GM23338 (cell line): ENCODE data around the gene AQP3. TPM values are rescaled to one million over a fixed set of nuclear protein-coding genes. Genes with fewer than 3 reads are reported as not detected.
A peak's percentile ranks its signal among the peaks of the same experiment; 100 is the strongest.

Experiments used
- ATAC-seq: fragments of 200-7000 bp; cut with Tn5 transposase; 3 replicates; pipeline ENCODE4 v1.9.1; 2020
- DNase-seq: peaks from one replicate; pipeline ENCODE4 v3.0.0-alpha.2; 2015; ENCODE audit warnings: low spot score
- H2AFZ ChIP-seq: fragments of 200-600 bp; sonication (generic); 2 replicates; pipeline ENCODE4 v1.8.0; 2016; ENCODE audit warnings: antibody characterized with exemption, mild to moderate bottlenecking, moderate library complexity
- H3F3A ChIP-seq: fragments of 200-600 bp; sonication (generic); replicated peaks from 2 replicates; pipeline ENCODE4 v1.8.0; 2017; ENCODE audit warnings: antibody characterized with exemption, mixed run types, low read depth
- H3K27ac ChIP-seq: fragments of 200-600 bp; sonication (generic); 2 replicates; pipeline ENCODE4 v1.6.1; 2016; ENCODE audit warnings: low read depth
- H3K27me3 ChIP-seq: fragments of 200-600 bp; sonication (generic); 2 replicates; pipeline ENCODE4 v1.8.0; 2016; ENCODE audit warnings: mild to moderate bottlenecking, mixed run types, moderate library complexity; ENCODE audit not compliant: insufficient read depth
- H3K36me3 ChIP-seq: fragments of 200-600 bp; sonication (generic); 2 replicates; pipeline ENCODE4 v1.8.0; 2016; ENCODE audit warnings: mild to moderate bottlenecking; ENCODE audit not compliant: insufficient read depth
- H3K4me1 ChIP-seq: fragments of 200-600 bp; sonication (generic); 2 replicates; pipeline ENCODE4 v1.8.0; 2016; ENCODE audit warnings: mild to moderate bottlenecking, moderate library complexity; ENCODE audit not compliant: insufficient read depth
- H3K4me2 ChIP-seq: fragments of 200-600 bp; sonication (generic); 2 replicates; pipeline ENCODE4 v1.7.1; 2017; ENCODE audit warnings: mixed run types
- H3K4me3 ChIP-seq: fragments of 200-600 bp; sonication (generic); 2 replicates; pipeline ENCODE4 v1.6.1; 2016; ENCODE audit warnings: mixed run types
- H3K79me2 ChIP-seq: fragments of 200-600 bp; sonication (generic); replicated peaks from 2 replicates; pipeline ENCODE4 v1.8.0; 2017; ENCODE audit warnings: mild to moderate bottlenecking; ENCODE audit not compliant: insufficient read depth
- H3K9me2 ChIP-seq: fragments of 200-600 bp; sonication (generic); 2 replicates; pipeline ENCODE4 v1.8.0; 2017; ENCODE audit not compliant: insufficient read depth
- H4K20me1 ChIP-seq: fragments of 200-600 bp; sonication (generic); replicated peaks from 2 replicates; pipeline ENCODE4 v1.8.0; 2017; ENCODE audit warnings: mild to moderate bottlenecking; ENCODE audit not compliant: insufficient read depth
- H3K27ac Mint-ChIP-seq: 2 replicates; pipeline ENCODE4 v1.8.0; 2020; ENCODE audit warnings: inconsistent platforms, mild to moderate bottlenecking, moderate library complexity, mixed read lengths
- H3K27me3 Mint-ChIP-seq: 3 replicates; pipeline ENCODE4 v1.8.0; 2022; ENCODE audit warnings: low read depth, mild to moderate bottlenecking, moderate library complexity, mixed read lengths, inconsistent platforms; ENCODE audit not compliant: insufficient read depth, poor library complexity
- H3K36me3 Mint-ChIP-seq: 3 replicates; pipeline ENCODE4 v1.8.0; 2021; ENCODE audit warnings: low read depth, mild to moderate bottlenecking, inconsistent platforms, moderate library complexity, mixed read lengths
- H3K4me1 Mint-ChIP-seq: 3 replicates; pipeline ENCODE4 v1.8.0; 2020; ENCODE audit warnings: mild to moderate bottlenecking, inconsistent platforms, mixed read lengths
- H3K4me3 Mint-ChIP-seq: 3 replicates; pipeline ENCODE4 v1.8.0; 2021; ENCODE audit warnings: moderate library complexity, mild to moderate bottlenecking, inconsistent platforms, mixed read lengths
- H3K9me3 Mint-ChIP-seq: 3 replicates; pipeline ENCODE4 v1.8.0; 2020; ENCODE audit warnings: moderate library complexity, mild to moderate bottlenecking, inconsistent platforms, mixed read lengths
- CREB1 ChIP-seq: fragments of 250-450 bp; sonication (Bioruptor Pico); IDR thresholded peaks from 2 replicates; pipeline ENCODE4 v1.5.0; 2020; ENCODE audit warnings: low read depth, mild to moderate bottlenecking, moderate library complexity
- CTCF ChIP-seq, 2 experiments: fragments of 200-600 bp in 1 of 2; sonication (generic) in 1 of 2; conservative IDR thresholded peaks; 2 replicates each; pipeline versions ENCODE4 v1.5.1 to v1.6.1; 2016 to 2017; ENCODE audit warnings: antibody characterized with exemption in 2 of 2, low read depth in 2 of 2, mild to moderate bottlenecking in 2 of 2, moderate library complexity in 1 of 2
- EZH2 ChIP-seq: fragments of 200-600 bp; sonication (generic); IDR thresholded peaks from one replicate; pipeline ENCODE4 v1.8.0; 2017; ENCODE audit warnings: antibody characterized with exemption, mild to moderate bottlenecking, low read depth; ENCODE audit not compliant: unreplicated experiment
- EZH2phosphoT487 ChIP-seq: fragments of 200-600 bp; sonication (generic); IDR thresholded peaks from one replicate; pipeline ENCODE4 v1.8.1; 2018; ENCODE audit warnings: antibody characterized with exemption; ENCODE audit not compliant: unreplicated experiment
- JUNB ChIP-seq: IDR thresholded peaks from one replicate; pipeline ENCODE4 v1.6.1; 2016; ENCODE audit warnings: antibody characterized with exemption; ENCODE audit not compliant: unreplicated experiment
- NANOG ChIP-seq: IDR thresholded peaks from 2 replicates; pipeline ENCODE4 v1.6.1; 2016; ENCODE audit warnings: antibody characterized with exemption, borderline replicate concordance
- POLR2AphosphoS5 ChIP-seq: IDR thresholded peaks from 2 replicates; pipeline ENCODE4 v1.6.1; 2016; ENCODE audit warnings: antibody characterized with exemption, low read depth
- STAT1 ChIP-seq: IDR thresholded peaks from one replicate; pipeline ENCODE4 v1.6.1; 2016; ENCODE audit warnings: antibody characterized with exemption; ENCODE audit not compliant: unreplicated experiment
- ZNF114 ChIP-seq: fragments of 250-450 bp; sonication (Bioruptor Pico); IDR thresholded peaks from 2 replicates; pipeline ENCODE4 v1.5.0; 2020; ENCODE audit warnings: mild to moderate bottlenecking, moderate library complexity
- ZNF331 ChIP-seq: fragments of 250-450 bp; sonication (Bioruptor Pico); IDR thresholded peaks from 2 replicates; pipeline ENCODE4 v1.5.0; 2020; ENCODE audit warnings: low read depth, mild to moderate bottlenecking, moderate library complexity
- polyA plus RNA-seq: library from polyadenylated mRNA; unstranded; fragments of >200 nt; fragmentation: Nextera tagmentation; extraction: Ambion mirVana; gene quantifications from 2 replicates; pipeline ENCODE4 v1.2.1, GENCODE V29; 2016
- total RNA-seq: library from RNA; depleted of rRNA; stranded (reverse); fragments of >200 nt; shearing (Covaris generic); gene quantifications from 2 replicates; pipeline ENCODE4 v1.2.3, GENCODE V29; 2014
- TF ChIP-seq, protein P1 (sequence below): IDR thresholded peaks from 2 replicates; pipeline ENCODE4 v1.6.1; 2016; ENCODE audit warnings: antibody characterized with exemption
- TF ChIP-seq, protein P2 (sequence below): fragments of 250-450 bp; sonication (Bioruptor Pico); IDR thresholded peaks from 2 replicates; pipeline ENCODE4 v1.5.0; 2020; ENCODE audit warnings: mild to moderate bottlenecking, moderate library complexity
- TF ChIP-seq, protein P3 (sequence below): IDR thresholded peaks from one replicate; pipeline ENCODE4 v1.6.1; 2018; ENCODE audit warnings: antibody characterized with exemption; ENCODE audit not compliant: unreplicated experiment

AQP3 gene
- total and polyA plus RNA-seq, 2 experiments from 2014 or later: 1.4 to 3.5 TPM

DNA sequence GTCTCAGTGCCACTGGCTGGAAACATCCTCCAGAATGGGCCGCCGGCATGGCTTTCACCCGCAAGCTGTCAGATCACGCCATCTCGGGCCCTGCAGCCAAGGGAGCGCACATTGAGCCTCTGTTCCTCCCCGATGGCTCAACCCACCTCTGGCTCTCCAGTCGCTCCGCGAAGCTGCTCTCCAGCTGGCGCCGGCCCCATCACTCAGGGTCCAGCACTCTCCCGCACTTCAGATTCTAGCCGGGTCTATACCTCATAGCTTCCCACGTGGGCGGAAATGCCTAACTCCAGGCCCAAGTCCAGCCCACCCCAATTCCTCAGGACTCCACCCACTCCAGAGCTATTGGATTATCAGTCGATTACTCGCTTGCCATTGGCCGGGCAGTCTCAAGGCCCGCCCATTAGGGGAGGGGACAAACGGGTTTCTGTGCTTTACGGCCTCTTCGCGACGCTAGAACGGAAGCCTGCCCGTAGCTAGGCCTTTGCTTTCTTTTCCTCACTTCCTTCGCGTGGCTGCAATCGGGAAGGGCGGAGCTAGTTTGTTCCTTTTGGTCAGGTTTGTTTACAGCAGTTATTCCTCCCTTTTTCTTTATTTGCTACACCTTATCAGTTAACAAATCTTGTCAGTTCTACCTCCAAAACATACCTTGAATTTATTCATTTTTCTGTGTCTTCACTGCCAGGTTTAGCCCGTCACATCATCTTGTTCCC is 26.4 kb upstream of the AQP3 start, which contains the start of gene NOL6:
TSS of gene NOL6 (minus strand) at position 282 of the 710 bp plus-strand sequence. CDS start at position 200, 82 bp downstream.
- H3K27me3 Mint-ChIP-seq: peaks cover 9% of the 10 kb centered on the region
- Histone ChIP-seq H4K20me1 (no peaks in the 10 kb centered on the region), H3K9me2 (no peaks in the 10 kb centered on the region), H2AFZ (0 out of 2 replicates have a peak within 1 kb of the TSS, but pooled peaks have one; percentile 9), H3F3A (0 out of 2 replicates have a peak, but pooled peaks cover 3% of the 10 kb centered on the region), H3K27ac (no peak within 1 kb of the TSS), H3K4me2 (peak within 1 kb of the TSS; percentile 96), H3K4me3 (peak within 1 kb of the TSS; percentile 96), H3K79me2 (peaks cover 24% of the 10 kb centered on the region), H3K27me3 (no peaks in the 10 kb centered on the region), H3K36me3 (peaks cover 9% of the 10 kb centered on the region), H3K4me1 (peaks cover 4% of the 10 kb centered on the region; the same call in 1 of the 2 replicates)
- TF ChIP-seq ZNF331 (CRISPR knock-in tag) (no peak), NANOG (no peak), EZH2 (no peak), CREB1 (CRISPR knock-in tag) (0 out of 2 replicates have a peak, but pooled peaks have one; percentile 16), STAT1 (no peak), ZNF114 (CRISPR knock-in tag) (no peak), JUNB (no peak), POLR2AphosphoS5 (peak; percentile 83), CTCF (conservative IDR thresholded peaks at IDR 0.05; ENCODE audit: low read depth in 2 of 2) (no peak), EZH2phosphoT487 (no peak)
- TF ChIP-seq, protein P1, sequence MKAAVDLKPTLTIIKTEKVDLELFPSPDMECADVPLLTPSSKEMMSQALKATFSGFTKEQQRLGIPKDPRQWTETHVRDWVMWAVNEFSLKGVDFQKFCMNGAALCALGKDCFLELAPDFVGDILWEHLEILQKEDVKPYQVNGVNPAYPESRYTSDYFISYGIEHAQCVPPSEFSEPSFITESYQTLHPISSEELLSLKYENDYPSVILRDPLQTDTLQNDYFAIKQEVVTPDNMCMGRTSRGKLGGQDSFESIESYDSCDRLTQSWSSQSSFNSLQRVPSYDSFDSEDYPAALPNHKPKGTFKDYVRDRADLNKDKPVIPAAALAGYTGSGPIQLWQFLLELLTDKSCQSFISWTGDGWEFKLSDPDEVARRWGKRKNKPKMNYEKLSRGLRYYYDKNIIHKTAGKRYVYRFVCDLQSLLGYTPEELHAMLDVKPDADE: peak; percentile 73
- TF ChIP-seq, protein P2, sequence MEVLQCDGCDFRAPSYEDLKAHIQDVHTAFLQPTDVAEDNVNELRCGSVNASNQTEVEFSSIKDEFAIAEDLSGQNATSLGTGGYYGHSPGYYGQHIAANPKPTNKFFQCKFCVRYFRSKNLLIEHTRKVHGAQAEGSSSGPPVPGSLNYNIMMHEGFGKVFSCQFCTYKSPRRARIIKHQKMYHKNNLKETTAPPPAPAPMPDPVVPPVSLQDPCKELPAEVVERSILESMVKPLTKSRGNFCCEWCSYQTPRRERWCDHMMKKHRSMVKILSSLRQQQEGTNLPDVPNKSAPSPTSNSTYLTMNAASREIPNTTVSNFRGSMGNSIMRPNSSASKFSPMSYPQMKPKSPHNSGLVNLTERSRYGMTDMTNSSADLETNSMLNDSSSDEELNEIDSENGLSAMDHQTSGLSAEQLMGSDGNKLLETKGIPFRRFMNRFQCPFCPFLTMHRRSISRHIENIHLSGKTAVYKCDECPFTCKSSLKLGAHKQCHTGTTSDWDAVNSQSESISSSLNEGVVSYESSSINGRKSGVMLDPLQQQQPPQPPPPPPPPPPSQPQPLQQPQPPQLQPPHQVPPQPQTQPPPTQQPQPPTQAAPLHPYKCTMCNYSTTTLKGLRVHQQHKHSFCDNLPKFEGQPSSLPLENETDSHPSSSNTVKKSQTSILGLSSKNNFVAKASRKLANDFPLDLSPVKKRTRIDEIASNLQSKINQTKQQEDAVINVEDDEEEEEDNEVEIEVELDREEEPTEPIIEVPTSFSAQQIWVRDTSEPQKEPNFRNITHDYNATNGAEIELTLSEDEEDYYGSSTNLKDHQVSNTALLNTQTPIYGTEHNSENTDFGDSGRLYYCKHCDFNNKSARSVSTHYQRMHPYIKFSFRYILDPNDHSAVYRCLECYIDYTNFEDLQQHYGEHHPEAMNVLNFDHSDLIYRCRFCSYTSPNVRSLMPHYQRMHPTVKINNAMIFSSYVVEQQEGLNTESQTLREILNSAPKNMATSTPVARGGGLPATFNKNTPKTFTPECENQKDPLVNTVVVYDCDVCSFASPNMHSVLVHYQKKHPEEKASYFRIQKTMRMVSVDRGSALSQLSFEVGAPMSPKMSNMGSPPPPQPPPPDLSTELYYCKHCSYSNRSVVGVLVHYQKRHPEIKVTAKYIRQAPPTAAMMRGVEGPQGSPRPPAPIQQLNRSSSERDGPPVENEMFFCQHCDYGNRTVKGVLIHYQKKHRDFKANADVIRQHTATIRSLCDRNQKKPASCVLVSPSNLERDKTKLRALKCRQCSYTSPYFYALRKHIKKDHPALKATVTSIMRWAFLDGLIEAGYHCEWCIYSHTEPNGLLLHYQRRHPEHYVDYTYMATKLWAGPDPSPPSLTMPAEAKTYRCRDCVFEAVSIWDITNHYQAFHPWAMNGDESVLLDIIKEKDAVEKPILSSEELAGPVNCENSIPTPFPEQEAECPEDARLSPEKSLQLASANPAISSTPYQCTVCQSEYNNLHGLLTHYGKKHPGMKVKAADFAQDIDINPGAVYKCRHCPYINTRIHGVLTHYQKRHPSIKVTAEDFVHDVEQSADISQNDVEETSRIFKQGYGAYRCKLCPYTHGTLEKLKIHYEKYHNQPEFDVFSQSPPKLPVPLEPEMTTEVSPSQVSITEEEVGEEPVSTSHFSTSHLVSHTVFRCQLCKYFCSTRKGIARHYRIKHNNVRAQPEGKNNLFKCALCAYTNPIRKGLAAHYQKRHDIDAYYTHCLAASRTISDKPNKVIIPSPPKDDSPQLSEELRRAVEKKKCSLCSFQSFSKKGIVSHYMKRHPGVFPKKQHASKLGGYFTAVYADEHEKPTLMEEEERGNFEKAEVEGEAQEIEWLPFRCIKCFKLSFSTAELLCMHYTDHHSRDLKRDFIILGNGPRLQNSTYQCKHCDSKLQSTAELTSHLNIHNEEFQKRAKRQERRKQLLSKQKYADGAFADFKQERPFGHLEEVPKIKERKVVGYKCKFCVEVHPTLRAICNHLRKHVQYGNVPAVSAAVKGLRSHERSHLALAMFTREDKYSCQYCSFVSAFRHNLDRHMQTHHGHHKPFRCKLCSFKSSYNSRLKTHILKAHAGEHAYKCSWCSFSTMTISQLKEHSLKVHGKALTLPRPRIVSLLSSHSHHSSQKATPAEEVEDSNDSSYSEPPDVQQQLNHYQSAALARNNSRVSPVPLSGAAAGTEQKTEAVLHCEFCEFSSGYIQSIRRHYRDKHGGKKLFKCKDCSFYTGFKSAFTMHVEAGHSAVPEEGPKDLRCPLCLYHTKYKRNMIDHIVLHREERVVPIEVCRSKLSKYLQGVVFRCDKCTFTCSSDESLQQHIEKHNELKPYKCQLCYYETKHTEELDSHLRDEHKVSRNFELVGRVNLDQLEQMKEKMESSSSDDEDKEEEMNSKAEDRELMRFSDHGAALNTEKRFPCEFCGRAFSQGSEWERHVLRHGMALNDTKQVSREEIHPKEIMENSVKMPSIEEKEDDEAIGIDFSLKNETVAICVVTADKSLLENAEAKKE (CRISPR knock-in tag): no peak
- TF ChIP-seq, protein P3, sequence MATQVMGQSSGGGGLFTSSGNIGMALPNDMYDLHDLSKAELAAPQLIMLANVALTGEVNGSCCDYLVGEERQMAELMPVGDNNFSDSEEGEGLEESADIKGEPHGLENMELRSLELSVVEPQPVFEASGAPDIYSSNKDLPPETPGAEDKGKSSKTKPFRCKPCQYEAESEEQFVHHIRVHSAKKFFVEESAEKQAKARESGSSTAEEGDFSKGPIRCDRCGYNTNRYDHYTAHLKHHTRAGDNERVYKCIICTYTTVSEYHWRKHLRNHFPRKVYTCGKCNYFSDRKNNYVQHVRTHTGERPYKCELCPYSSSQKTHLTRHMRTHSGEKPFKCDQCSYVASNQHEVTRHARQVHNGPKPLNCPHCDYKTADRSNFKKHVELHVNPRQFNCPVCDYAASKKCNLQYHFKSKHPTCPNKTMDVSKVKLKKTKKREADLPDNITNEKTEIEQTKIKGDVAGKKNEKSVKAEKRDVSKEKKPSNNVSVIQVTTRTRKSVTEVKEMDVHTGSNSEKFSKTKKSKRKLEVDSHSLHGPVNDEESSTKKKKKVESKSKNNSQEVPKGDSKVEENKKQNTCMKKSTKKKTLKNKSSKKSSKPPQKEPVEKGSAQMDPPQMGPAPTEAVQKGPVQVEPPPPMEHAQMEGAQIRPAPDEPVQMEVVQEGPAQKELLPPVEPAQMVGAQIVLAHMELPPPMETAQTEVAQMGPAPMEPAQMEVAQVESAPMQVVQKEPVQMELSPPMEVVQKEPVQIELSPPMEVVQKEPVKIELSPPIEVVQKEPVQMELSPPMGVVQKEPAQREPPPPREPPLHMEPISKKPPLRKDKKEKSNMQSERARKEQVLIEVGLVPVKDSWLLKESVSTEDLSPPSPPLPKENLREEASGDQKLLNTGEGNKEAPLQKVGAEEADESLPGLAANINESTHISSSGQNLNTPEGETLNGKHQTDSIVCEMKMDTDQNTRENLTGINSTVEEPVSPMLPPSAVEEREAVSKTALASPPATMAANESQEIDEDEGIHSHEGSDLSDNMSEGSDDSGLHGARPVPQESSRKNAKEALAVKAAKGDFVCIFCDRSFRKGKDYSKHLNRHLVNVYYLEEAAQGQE: no peak
- H3K9me3 Mint-ChIP-seq: no peaks in the 10 kb centered on the region
- peaks cover 38% of the 10 kb centered on the region for H3K36me3 Mint-ChIP-seq
- peak within 1 kb of the TSS; percentile 96 for H3K4me3 Mint-ChIP-seq
- DNase-seq (peak; percentile 100), ATAC-seq (peak; percentile 99)
- peak within 1 kb of the TSS; percentile 95 for H3K27ac Mint-ChIP-seq
- H3K4me1 Mint-ChIP-seq: peaks cover 4% of the 10 kb centered on the region; the same call in 1 of the 3 replicates
